COLO668 (cell line): Measurements from ENCODE around the gene IMPA2.
A peak's percentile ranks its signal among the peaks of the same experiment; 100 is the strongest.
"Not testable (repeated sequence)": the region's sequence is repeated elsewhere in the genome, so short reads cannot be mapped to it uniquely, and the experiment has no call there.

Experiments used
- DNase-seq: peaks from one replicate; lab custom pipeline; 2025; ENCODE audit not compliant: unreplicated experiment; lab: John Stamatoyannopoulos, UW

Gene IMPA2

DNA sequence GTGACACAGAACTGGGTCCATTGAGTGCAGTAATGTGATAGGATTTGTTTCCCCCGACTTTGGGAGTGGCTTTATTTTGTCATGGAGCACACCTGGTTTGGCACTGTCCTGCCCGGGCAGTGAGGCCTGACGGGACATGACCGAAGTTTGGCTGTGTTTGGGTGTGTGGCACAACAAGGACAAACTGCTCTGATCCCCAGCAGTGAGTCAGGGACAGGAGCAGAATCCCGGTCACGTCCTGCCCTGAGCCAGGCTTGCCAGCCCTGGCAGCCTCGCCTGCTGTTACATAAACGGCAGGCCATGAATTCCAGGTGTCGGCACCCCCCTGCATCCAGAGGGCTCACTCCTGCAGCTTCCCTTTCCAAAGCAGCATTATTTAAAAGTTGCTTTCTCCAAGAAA lies 45.7 kb downstream of the IMPA2 start:
- no peak for DNase-seq

DNA sequence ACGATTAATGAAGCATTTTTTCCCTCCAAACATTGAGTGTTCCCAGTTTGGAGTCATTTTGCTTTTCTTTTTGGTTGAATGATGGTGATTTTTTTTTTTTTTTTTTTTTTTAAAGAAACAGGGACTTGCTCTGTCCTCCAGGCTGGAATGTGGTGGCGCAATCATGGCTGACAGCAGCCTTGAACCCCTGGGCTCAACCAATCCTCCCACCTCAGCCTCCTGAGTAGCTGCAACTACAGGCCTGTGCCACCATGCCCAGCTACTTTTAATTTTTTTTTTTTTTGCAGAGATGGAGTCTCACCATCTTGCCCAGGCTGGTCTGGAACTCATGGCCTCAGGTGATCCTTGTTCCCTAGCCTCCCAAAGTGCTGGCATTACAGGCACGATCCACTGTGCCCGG lies 46.2 kb downstream of the IMPA2 start:
- DNase-seq = no peak

- no peak for DNase-seq
Observed at GRCh38 chr18:12028040-12028628, 46.8 kb downstream of the IMPA2 start.

DNA sequence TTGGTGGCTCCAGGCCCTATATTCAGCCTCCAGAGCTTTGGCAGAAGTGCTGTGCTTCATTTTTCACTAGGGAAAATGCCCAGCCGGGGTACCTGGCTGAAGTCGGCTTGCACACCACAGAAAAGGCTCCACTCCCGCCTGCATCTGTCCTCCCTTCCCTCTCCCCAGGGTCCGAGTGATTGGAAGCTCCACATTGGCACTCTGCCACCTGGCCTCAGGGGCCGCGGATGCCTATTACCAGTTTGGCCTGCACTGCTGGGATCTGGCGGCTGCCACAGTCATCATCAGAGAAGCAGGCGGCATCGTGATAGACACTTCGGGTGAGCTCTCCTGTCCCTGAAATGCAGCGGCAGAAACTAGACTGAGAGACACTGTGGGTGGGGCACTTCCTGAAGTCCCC lies 47.4 kb downstream of the IMPA2 start:
- DNase-seq = peak; percentile 12

- no peak for DNase-seq
Observed at GRCh38 chr18:12029786-12030584, 48.7 kb downstream of the IMPA2 start.

- DNase-seq = no peak
Observed at GRCh38 chr18:12030670-12031069, 49.4 kb downstream of the IMPA2 start.

GRCh38 chr18:12031181-12031580 lies 49.9 kb downstream of the IMPA2 start:
- no peak for DNase-seq

- DNase-seq = no peak
Observed at GRCh38 chr18:12031846-12032245, 50.5 kb downstream of the IMPA2 start.

- DNase-seq = no peak
Observed at GRCh38 chr18:12032786-12033642, 51.7 kb downstream of the IMPA2 start.

GRCh38 chr18:12033643-12034025 lies 52.3 kb downstream of the IMPA2 start:
- DNase-seq = no peak

DNA sequence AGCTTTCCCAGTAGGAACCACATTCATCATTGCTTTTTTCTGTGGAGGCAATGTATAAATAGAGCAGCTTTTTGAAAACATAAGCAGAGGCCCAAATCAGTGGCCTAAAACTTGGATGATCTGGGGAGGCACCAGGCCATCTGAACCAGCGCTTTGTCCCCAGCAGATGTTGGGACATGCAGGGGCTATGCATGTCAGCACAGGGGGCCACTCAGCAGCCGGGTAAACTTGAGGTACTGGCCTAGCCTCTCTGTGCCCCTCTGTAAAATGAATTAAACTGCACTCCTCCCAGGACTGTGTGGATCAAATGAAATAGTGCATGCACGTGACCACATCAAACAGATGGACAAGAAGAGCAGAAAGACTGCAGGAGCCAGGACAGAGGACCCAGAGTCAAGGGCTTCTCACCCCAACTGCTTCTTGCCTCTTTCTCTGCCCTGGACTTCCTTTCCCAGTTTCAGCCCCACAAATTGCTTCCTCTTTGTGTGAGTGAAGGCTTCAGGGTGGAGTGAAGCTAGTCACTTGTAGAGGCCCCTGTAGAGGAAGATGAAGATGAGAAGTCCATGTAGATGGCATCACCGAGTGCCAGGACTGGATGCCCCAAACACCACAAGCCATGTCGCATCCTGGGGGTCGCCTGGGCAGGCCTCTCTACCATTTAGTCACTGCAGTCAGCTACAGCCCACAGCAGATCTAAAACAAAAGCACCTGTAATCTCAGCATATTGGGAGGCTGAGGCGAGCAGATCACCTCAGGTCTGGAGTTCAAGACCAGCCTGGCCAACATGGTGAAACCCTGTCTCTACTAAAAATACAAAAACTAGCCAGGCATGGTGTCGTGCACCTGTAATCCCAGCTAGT lies 53.2 kb downstream of the IMPA2 start:
- no peak for DNase-seq

DNA sequence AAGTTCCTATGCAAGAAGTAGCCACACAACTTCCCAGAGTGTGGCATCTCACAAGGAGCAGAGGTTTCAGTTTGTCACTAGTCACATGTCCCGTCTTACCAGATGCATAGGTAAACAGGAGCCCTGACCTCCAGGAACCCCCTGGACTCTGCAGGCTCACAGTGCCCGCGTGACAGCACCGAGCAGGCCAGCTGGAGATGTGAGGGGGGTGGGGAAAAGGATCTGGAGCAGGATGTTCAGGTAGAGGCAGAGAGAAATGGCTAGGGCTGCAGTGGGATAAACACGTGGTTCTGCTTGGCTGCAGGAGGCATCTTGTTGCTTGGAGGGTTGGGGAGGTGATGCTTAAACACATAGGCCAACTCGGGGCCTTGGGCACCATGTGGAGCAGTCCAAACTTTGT lies 54.2 kb downstream of the IMPA2 start:
- no peak for DNase-seq

DNA sequence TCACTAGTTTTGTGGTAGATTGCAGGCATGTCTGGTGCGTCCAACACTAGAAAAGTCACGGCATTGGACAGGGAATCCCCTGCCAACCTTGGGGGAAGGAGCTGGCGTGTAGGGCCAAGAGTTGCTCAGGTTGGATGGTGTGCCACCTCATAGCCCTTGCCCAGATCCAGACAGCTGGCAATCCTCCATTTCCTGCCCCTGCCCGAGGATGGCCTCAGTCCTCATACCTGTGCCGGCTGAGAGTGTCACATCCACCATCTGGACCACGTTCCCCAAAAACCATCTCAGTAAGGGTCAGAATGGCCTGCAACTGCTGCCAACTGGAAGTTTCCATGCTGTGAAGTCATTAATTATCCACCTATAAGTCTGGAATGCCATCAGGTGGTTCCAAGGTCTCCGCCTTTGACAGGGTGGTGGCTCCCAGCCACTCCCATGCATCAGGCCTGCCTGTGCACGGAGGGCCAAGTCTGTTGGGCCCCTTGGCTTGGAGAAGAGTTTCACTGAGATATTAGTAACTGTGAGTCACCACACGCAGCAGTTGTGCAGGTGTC lies 55.0 kb downstream of the IMPA2 start:
- no peak for DNase-seq

DNA sequence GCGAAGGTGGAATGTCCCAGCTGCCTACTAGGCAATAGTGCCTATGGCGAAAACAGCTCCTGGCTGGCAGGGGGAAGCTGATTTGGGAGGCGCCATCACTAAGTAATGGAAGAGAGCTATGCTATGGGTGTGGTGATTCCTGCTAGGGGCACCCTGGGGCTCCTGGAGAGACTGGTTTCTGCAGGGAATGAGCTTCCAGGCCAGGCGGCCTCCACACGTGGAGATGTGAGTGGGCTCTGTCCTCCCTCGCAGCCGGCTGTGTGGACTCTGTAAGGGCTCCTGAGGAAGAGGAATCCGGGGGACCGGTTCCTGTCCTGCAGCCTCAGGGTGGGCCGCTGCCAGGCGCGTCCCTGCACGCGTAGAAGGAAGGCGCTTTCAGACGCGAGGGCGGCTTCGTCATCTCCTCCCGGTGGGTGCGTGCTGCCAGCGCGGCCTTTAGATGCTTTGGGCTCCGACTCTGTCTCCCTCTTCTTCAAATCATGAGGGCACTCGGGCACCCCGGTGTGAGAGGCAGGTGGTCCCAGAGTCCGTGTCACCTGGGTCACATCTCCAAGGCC lies 56.9 kb downstream of the IMPA2 start:
- DNase-seq = peak; percentile 18

DNA sequence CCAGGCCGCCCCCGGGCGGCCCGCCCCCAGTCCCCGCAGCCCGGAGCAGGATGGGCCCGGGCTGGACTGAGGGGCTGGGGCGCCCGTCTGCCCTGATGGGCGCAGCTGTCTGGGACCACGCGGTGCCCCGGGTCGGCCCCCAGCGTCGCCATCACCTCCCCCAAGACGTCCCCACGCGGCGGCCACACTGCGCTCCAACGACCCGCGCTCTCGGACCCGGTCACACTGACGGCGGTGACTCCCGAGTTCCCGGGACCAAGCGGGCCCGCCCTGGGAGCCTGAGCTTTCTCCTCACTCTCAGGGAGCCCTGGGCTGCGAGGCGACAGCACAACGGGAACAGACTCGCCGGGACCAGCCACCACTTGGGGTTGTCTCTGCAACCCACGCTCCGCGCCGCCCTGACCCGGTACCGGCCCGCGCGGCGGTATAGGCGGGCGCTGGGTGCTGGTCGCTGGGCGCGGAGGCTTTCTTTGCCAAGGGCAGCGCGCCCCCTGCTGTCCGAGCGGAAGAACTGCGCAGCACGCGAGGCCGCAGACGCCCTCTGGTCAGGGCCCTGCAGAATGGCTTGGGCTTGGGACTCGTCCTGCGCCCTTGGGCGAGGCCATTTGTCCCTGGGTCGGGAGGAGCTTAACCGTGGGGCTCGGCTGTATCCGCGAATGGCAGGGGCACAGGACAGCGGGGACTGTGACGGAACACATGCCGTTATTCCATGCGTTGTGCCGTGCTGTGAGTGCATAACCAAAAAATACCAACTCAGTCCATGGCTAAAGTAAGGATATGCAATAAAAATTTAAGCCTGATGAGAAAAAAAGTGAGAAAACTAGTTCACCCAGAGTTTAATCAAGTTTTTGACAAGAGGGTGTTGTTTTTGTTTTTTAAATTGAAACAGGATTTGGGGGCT lies 57.6 kb downstream of the IMPA2 start:
- DNase-seq = peak; percentile 73

DNA sequence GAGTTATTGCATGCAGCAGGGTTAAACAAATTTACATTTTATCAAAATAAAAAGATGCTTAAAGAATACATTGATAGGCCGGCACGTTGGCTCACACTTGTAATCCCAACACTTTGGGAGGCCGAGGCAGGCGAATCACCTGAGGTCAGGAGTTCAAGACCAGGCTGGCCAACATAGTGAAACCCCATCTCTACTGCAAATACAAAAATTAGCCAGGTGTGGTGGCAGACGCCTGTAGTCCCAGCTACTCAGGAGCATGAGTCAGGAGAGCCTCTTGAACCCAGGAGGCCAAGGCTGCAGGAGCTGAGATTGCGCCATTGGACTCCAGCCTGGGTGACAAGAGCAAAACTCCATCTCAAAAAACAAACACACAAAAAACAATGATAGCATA lies 58.2 kb downstream of the IMPA2 start:
- not testable (repeated sequence) for DNase-seq

DNA sequence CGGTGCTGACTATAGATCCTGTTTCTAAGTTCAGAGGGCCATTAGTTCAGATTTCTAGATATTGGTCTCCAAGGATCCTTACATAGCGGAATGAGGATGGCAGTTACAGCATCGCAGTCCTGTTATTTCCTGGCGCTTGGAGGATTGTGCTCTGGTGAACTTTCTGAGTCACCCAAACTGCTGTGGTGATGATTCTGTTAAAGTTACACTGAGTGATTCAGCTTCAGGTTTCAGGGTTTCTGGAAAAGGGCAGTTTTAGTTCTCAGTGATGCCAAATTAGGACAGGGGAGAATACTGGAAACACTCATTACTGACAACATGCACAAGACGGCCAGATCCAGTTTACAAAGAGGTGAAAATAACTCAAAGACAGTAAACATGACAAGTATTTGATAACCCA lies 60.3 kb downstream of the IMPA2 start:
- no peak for DNase-seq

GRCh38 chr18:12043811-12044210 lies 62.5 kb downstream of the IMPA2 start:
- no peak for DNase-seq

DNA sequence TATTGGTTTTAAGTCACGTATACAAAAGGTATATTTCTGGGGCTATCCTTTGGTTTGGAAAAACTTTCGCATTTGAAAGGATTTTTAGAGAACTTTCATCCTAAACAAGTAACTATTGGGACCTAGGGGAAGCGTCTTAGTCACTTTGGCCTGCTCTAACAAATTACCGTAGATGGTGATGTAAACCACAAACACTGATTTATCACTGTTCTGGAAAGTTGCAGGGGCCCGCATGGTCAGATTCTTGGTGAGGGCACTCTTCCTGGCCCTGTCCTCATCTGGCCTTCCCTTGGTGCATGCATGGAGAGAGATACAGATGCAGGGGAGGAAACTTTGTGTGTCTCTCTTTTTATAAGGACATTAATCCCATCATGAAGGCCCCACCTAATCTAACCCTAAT lies 63.3 kb downstream of the IMPA2 start:
- no peak for DNase-seq
